K562 (cell line): ENCODE results near the gene TRIM38. TPM values are rescaled to one million over a fixed set of nuclear protein-coding genes. Genes with fewer than 3 reads are reported as not detected.
A peak's percentile ranks its signal among the peaks of the same experiment; 100 is the strongest.

Experiments
- DNMT1 ChIP-seq: fragments of 450-650 bp; IDR thresholded peaks from 2 replicates; pipeline ENCODE4 v1.6.1; 2016; ENCODE audit warnings: antibody characterized with exemption, mild to moderate bottlenecking
- EGR1 ChIP-seq: fragments of 450-650 bp; conservative IDR thresholded peaks from 2 replicates; pipeline ENCODE4 v1.6.1; 2017; ENCODE audit warnings: mild to moderate bottlenecking
- EP300 ChIP-seq: IDR thresholded peaks from 2 replicates; pipeline ENCODE4 v1.6.1; 2012; ENCODE audit warnings: low read length, improper control_type of control experiment
- ESRRB ChIP-seq: fragments of 250-450 bp; sonication (Bioruptor Pico); IDR thresholded peaks from 2 replicates; pipeline ENCODE4 v1.5.0; 2020; ENCODE audit warnings: mild to moderate bottlenecking, moderate library complexity, borderline replicate concordance
- ETV1 ChIP-seq: fragments of 450-650 bp; conservative IDR thresholded peaks from 2 replicates; pipeline ENCODE4 v1.6.1; 2016; ENCODE audit warnings: missing genetic modification characterization, control low read depth, low read depth, missing compliant biosample characterization
- HDGF ChIP-seq: fragments of 450-650 bp; IDR thresholded peaks from 2 replicates; pipeline ENCODE4 v1.6.1; 2016
- HMGXB4 ChIP-seq: sonication (generic); formaldehyde crosslinking; IDR thresholded peaks from 2 replicates; pipeline ENCODE4 v1.8.1; 2023; ENCODE audit warnings: mild to moderate bottlenecking, missing genetic modification reagents
- NONO ChIP-seq, 2 experiments: fragments of 200-400 bp in 1 of 2; fragments of 450-650 bp in 1 of 2; formaldehyde crosslinking in 1 of 2; IDR thresholded peaks; 2 replicates each; pipeline ENCODE4 v1.6.1; 2017; ENCODE audit warnings: low read depth in 2 of 2, mild to moderate bottlenecking in 2 of 2, moderate library complexity in 2 of 2, low read length in 1 of 2
- PREB ChIP-seq: sonication (generic); formaldehyde crosslinking; IDR thresholded peaks from 2 replicates; pipeline ENCODE4 v1.8.1; 2023; ENCODE audit warnings: mild to moderate bottlenecking, missing genetic modification reagents
- SAP30 ChIP-seq: fragments of 200-600 bp; sonication (generic); IDR thresholded peaks from 2 replicates; pipeline ENCODE4 v1.6.1; 2012; ENCODE audit warnings: borderline replicate concordance, low read depth, mild to moderate bottlenecking, moderate library complexity, low read length, control low read depth, inconsistent platforms; ENCODE audit not compliant: insufficient read depth, poor library complexity, severe bottlenecking
- SUPT5H ChIP-seq: fragments of 450-650 bp; IDR thresholded peaks from 2 replicates; pipeline ENCODE4 v1.6.1; 2016
- TEAD2 ChIP-seq: fragments of 450-650 bp; IDR thresholded peaks from 2 replicates; pipeline ENCODE4 v1.6.1; 2016; ENCODE audit warnings: missing genetic modification characterization, control low read depth, missing compliant biosample characterization
- ZBTB11 ChIP-seq, 3 experiments: fragments of 200-800 bp in 1 of 3; fragments of 250-450 bp in 1 of 3; fragments of 450-650 bp in 1 of 3; sonication (Bioruptor Pico) in 1 of 3; sonication (Bioruptor generic) in 1 of 3; formaldehyde crosslinking in 1 of 3; IDR thresholded peaks; 2 replicates each; pipeline versions ENCODE4 v1.6.1 to v1.8.0; 2016 to 2022; ENCODE audit warnings: mild to moderate bottlenecking in 2 of 3, missing genetic modification characterization in 2 of 3, missing compliant biosample characterization in 1 of 3, moderate library complexity in 1 of 3
- ZBTB7A ChIP-seq: IDR thresholded peaks from 2 replicates; pipeline ENCODE4 v1.6.1; 2011; ENCODE audit warnings: low read depth, mild to moderate bottlenecking, low read length, moderate library complexity, borderline replicate concordance; ENCODE audit not compliant: control insufficient read depth
- ZNF778 ChIP-seq: fragments of 450-650 bp; formaldehyde crosslinking; IDR thresholded peaks from 2 replicates; pipeline ENCODE4 v1.4.0; 2020; ENCODE audit warnings: mild to moderate bottlenecking, moderate library complexity
- polyA plus RNA-seq, 8 experiments: library from polyadenylated mRNA; depleted of rRNA in 4 of 8; stranded (reverse) in 5 of 8; unstranded in 3 of 8; fragments of >200 nt; fragmentation: Nextera tagmentation in 2 of 8; fragmentation: Illumina TruSeq in 1 of 8; extraction: Ambion mirVana in 2 of 8; extraction: Trizol in 1 of 8; gene quantifications; 2 replicates each; pipeline versions ENCODE4 v1.2.1 to v1.2.3, GENCODE V29; 2011 to 2014; ENCODE audit warnings: inconsistent platforms in 1 of 8, missing spikeins in 1 of 8
- total RNA-seq, 7 experiments: library from RNA; depleted of rRNA in 6 of 7; stranded (reverse); fragments of >200 nt in 6 of 7; fragmentation: Illumina TruSeq in 2 of 7; extraction: Trizol in 2 of 7; gene quantifications; 2 replicates each; pipeline versions ENCODE4 v1.2.1 to v1.2.3, GENCODE V29; 2011 to 2021; ENCODE audit warnings: low replicate concordance in 1 of 7
- TF ChIP-seq, protein P1 (sequence below): IDR thresholded peaks from 3 replicates; pipeline ENCODE4 v1.6.1; 2011; ENCODE audit warnings: borderline replicate concordance, mild to moderate bottlenecking, moderate library complexity; ENCODE audit not compliant: insufficient read length; ENCODE audit errors: extremely low read depth

The TRIM38 gene
- total and polyA plus RNA-seq, 9 of the 15 experiments (the other 6 are each of a cell fraction or from before 2014, with no cell fraction given), result 1.7 to 6.7 (median 6.3) TPM

DNA sequence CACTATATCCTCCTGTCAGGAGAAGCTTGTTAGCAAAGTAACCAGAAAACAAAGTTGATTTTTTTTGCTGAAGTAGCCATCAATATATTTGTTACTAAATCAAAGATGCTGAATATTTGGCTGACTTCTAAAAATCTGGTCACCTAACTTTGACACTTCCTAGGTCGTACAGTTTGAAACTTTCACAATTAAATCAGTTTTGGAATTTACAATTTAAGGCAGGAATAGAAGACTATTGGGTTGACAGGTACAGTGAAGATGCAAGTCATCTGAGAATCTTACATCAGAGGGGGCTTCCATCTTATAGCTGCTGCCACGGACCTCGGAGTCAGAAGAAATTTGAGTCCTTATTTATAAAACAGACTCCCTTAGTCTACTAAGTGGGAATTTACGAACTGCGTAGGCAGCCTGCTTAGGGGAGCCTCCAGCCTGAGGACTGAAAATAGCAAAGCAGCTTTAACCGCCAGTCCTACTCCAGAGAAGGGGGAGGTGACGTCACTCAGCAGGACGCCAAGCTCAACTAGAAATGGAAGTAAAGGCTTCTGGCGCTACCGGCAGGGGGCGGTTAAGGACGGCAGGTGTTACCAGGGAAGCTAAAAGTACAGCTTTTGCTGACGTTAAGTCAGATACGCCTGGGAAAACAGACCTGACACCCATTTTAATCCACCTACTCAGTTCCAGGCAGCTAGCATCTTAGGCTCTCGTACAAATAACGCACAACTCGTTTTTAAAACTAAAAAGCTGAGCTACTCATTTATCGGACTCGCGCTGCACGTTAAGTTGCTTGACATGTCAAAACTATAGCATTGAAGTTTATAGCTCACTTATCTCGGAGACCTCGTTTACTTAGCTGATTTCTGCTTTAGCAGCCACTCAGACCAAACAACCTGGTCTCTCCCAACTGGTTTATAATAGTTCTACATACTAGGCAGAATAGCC, 63.6 kb downstream of the TRIM38 start (continued):
- TF ChIP-seq EGR1 (no peak; the same call in 1 of the 2 replicates), ZNF778 (CRISPR knock-in tag) (no peak), NONO (IDR thresholded peaks at IDR 0.05; ENCODE audit: low read depth in 2 of 2, low read length in 1 of 2) (peak in 1 of 2 experiments; percentile 43; a peak in 2 of 4 replicates), PREB (0 out of 2 replicates have a peak, but pooled peaks have one; percentile 21), ETV1 (tag) (peak; percentile 76), SUPT5H (no peak; the same call in none of the 2 replicates), HDGF (no peak), ESRRB (0 out of 2 replicates have a peak, but pooled peaks have one; percentile 16), ZBTB7A (no peak), SAP30 (no peak), DNMT1 (no peak), TEAD2 (no peak), EP300 (peak; percentile 75), HMGXB4 (CRISPR knock-in tag) (no peak), ZBTB11 (CRISPR knock-in tag; IDR thresholded peaks at IDR 0.05) (peak in 1 of 3 experiments; percentile 14; a peak in 1 of 6 replicates)
- TF ChIP-seq, protein P1, sequence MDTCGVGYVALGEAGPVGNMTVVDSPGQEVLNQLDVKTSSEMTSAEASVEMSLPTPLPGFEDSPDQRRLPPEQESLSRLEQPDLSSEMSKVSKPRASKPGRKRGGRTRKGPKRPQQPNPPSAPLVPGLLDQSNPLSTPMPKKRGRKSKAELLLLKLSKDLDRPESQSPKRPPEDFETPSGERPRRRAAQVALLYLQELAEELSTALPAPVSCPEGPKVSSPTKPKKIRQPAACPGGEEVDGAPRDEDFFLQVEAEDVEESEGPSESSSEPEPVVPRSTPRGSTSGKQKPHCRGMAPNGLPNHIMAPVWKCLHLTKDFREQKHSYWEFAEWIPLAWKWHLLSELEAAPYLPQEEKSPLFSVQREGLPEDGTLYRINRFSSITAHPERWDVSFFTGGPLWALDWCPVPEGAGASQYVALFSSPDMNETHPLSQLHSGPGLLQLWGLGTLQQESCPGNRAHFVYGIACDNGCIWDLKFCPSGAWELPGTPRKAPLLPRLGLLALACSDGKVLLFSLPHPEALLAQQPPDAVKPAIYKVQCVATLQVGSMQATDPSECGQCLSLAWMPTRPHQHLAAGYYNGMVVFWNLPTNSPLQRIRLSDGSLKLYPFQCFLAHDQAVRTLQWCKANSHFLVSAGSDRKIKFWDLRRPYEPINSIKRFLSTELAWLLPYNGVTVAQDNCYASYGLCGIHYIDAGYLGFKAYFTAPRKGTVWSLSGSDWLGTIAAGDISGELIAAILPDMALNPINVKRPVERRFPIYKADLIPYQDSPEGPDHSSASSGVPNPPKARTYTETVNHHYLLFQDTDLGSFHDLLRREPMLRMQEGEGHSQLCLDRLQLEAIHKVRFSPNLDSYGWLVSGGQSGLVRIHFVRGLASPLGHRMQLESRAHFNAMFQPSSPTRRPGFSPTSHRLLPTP, result no peak
